Calu3 (cell line): ENCODE data around the gene XPR1. TPM values are rescaled to one million over a fixed set of nuclear protein-coding genes. Genes with fewer than 3 reads are reported as not detected.

Experiments
- BruUV-seq: library from RNA; stranded (reverse); fragments of 400-500 nt; replicated peaks from 2 replicates; lab custom pipeline; 2021; lab: Mats Ljungman, UMichigan
- CTCF ChIA-PET: fragments of 300-600 bp; sonication (Branson Sonifier 250); formaldehyde crosslinking; loops from one replicate; lab custom pipeline; 2022; ENCODE audit warnings: antibody characterized with exemption; lab: Charles Lee
- DNase-seq: peaks from one replicate; pipeline ENCODE4 v3.0.0; 2022
- H3K27ac Mint-ChIP-seq: one replicate; pipeline ENCODE4 v1.8.0; 2022; ENCODE audit warnings: mixed read lengths; ENCODE audit not compliant: unreplicated experiment
- H3K27me3 Mint-ChIP-seq: one replicate; pipeline ENCODE4 v1.8.0; 2022; ENCODE audit warnings: mixed read lengths; ENCODE audit not compliant: unreplicated experiment
- H3K36me3 Mint-ChIP-seq: one replicate; pipeline ENCODE4 v1.8.0; 2022; ENCODE audit warnings: mild to moderate bottlenecking, moderate library complexity, mixed read lengths; ENCODE audit not compliant: insufficient read depth, unreplicated experiment
- H3K4me1 Mint-ChIP-seq: one replicate; pipeline ENCODE4 v1.8.0; 2022; ENCODE audit warnings: mild to moderate bottlenecking, low read depth, mixed read lengths; ENCODE audit not compliant: unreplicated experiment
- H3K4me3 Mint-ChIP-seq: one replicate; pipeline ENCODE4 v1.8.0; 2022; ENCODE audit warnings: mild to moderate bottlenecking, low read depth, moderate library complexity, mixed read lengths; ENCODE audit not compliant: unreplicated experiment
- H3K9me3 Mint-ChIP-seq: one replicate; pipeline ENCODE4 v1.8.0; 2022; ENCODE audit warnings: low read depth, mixed read lengths; ENCODE audit not compliant: unreplicated experiment
- CTCF ChIP-seq: fragments of 200-600 bp; IDR thresholded peaks from one replicate; pipeline ENCODE4 v1.8.0; 2022; ENCODE audit warnings: antibody characterized with exemption; ENCODE audit not compliant: unreplicated experiment
- intact Hi-C: fragments of 100-400 bp; cut with micrococcal nuclease; formaldehyde crosslinking; loops from one replicate; pipeline ENCODE4 v1.10.0; 2022; ENCODE audit not compliant: unreplicated experiment
- total RNA-seq: library from RNA; stranded (reverse); gene quantifications from 2 replicates; pipeline ENCODE4 v1.2.3, GENCODE V29; 2022

Gene XPR1
- total RNA-seq, 1 experiment from 2014 or later = 44.5 TPM

GRCh38 chr1:180601512-180601911 is 30.3 kb upstream of the XPR1 start:
- Mint-ChIP-seq H3K4me3 (no peak overlapping the region), H3K27ac (no peak overlapping the region), H3K36me3 (no peaks in the 10 kb centered on the region), H3K4me1 (peaks cover 34% of the 10 kb centered on the region), H3K27me3 (no peaks in the 10 kb centered on the region), H3K9me3 (no peaks in the 10 kb centered on the region)
- TF ChIP-seq CTCF = no peak
- DNase-seq = no peak
- BruUV-seq = no TSS peak
- CTCF ChIA-PET = no interaction called here
- intact Hi-C loops = no loop called here

- no peaks in the 10 kb centered on the region for H3K36me3 Mint-ChIP-seq
- no peak overlapping the region for H3K4me3 Mint-ChIP-seq
- no peak for DNase-seq
- no TSS peak for BruUV-seq
- no peaks in the 10 kb centered on the region for H3K9me3 Mint-ChIP-seq
- no peak overlapping the region for H3K27ac Mint-ChIP-seq
- no peak for TF ChIP-seq CTCF
- intact Hi-C loops = no loop called here
- H3K4me1 Mint-ChIP-seq = peaks cover 24% of the 10 kb centered on the region
- H3K27me3 Mint-ChIP-seq = no peaks in the 10 kb centered on the region
- CTCF ChIA-PET = interaction anchor here (0.6 kb wide), 2 partner anchors 269 to 585 kb away, joined by 3 read pairs; no protein-coding TSS in a partner anchor
Measured at GRCh38 chr1:180603223-180603849, 28.5 kb upstream of the XPR1 start.

GRCh38 chr1:180603850-180604226 is 28.0 kb upstream of the XPR1 start:
- TF ChIP-seq CTCF = no peak
- CTCF ChIA-PET = interaction anchor here (0.6 kb wide), 2 partner anchors 269 to 585 kb away, joined by 3 read pairs; no protein-coding TSS in a partner anchor
- no TSS peak for BruUV-seq
- no peak for DNase-seq
- H3K27me3 Mint-ChIP-seq = no peaks in the 10 kb centered on the region
- H3K27ac Mint-ChIP-seq = no peak overlapping the region
- H3K36me3 Mint-ChIP-seq = no peaks in the 10 kb centered on the region
- H3K4me1 Mint-ChIP-seq = peaks cover 19% of the 10 kb centered on the region
- H3K9me3 Mint-ChIP-seq = no peaks in the 10 kb centered on the region
- H3K4me3 Mint-ChIP-seq = no peak overlapping the region
- intact Hi-C loops = no loop called here

- no peaks in the 10 kb centered on the region for H3K36me3 Mint-ChIP-seq
- H3K27me3 Mint-ChIP-seq = no peaks in the 10 kb centered on the region
- no peak for DNase-seq
- CTCF ChIA-PET = no interaction called here
- TF ChIP-seq CTCF = no peak
- peaks cover 19% of the 10 kb centered on the region for H3K4me1 Mint-ChIP-seq
- no peaks in the 10 kb centered on the region for H3K9me3 Mint-ChIP-seq
- BruUV-seq = no TSS peak
- H3K4me3 Mint-ChIP-seq = no peak overlapping the region
- H3K27ac Mint-ChIP-seq = no peak overlapping the region
- intact Hi-C loops = no loop called here
Measured at GRCh38 chr1:180606155-180606554, 25.7 kb upstream of the XPR1 start.
